GM19395 (cell line): ENCODE results near the gene CRTAP.
A peak's percentile ranks its signal among the peaks of the same experiment; 100 is the strongest.
"Not testable (repeated sequence)": the region's sequence is repeated elsewhere in the genome, so short reads cannot be mapped to it uniquely, and the experiment has no call there.

Source experiments
- ATAC-seq: cut with Tn5 transposase; IDR thresholded peaks from one replicate; pipeline ENCODE4 v1.9.1; 2021; ENCODE audit warnings: mild to moderate bottlenecking, moderate library complexity; ENCODE audit not compliant: unreplicated experiment

Gene CRTAP

DNA sequence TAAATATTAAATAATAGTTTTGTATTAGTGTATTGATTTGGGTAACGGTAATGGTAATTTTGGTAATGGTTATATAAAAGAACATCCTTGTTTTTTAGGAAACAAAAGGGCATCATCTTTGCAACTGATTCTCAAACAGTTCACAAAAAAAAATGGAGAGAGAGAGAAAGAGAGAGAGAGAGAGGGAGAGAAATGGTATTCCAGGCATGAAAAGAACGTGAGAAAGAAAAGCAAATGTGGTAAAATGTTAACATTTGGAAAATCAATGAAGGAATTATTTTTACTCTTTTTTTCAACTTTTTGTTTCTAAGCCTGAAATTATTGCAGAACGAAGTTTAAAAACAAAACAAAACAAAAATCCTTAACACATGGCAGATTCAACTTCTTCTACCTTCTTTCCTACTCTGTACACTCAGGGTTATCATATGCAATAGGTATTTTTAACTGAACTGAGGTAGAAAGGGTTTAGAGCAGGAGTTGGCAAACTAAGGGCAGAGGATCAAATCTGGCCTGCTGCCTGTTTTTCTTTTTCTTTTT is 14.6 kb upstream of the CRTAP start:
- no peak for ATAC-seq

DNA sequence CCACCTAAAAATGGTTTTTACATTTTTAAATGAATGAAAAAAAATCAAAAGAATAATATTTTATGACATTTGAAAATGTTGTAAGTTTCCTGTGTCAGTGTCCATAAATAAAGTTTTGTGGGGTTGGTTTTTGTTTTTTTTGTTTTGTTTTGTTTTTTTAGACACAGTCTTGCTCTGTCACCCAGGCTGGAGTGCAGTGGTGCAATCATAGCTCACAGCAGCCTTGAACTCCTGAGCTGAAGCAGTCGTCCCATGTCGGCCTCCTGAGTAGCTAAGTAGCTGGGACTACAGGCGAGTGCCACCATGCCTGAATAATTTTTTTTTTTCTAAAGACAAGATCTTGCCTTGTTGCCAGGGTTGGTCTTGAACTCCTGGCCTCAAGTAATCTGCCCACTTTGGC is 14.1 kb upstream of the CRTAP start:
- ATAC-seq = no peak

DNA sequence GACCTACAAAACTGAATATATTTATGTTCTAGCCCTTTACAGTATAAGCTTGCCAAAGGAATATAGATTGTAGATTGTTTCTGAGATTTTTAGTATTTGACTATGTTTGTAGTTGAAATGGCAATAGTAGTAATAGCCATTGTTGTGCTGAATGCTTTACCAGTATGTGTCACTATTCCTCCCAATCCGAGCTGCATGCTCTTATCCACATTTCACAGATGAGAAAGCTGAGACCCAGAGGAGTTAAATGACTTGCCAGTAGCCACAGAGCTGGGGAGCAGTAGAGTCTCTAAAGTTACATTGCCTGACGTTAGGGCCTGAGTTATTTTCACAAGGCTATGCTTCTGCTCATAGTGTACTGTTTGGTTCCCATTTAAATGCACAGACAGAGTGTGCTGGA is 13.6 kb upstream of the CRTAP start:
- no peak for ATAC-seq

DNA sequence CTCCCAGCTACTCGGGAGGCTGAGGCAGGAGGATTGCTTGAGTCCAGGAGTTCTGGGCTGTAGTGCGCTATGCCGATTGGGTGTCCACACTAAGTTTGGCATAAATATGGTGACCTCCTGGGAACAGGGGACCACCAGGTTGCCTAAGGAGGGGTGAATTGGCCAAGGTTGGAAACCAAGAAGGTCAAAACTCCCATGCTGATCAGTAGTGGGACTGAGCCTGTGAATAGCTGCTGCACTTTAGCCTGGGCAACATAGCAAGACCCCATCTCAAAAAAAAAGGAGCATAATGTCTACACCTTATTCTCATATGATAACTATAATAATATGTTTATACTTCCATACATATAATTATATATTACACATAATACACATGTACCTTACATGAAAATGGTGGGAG is 10.8 kb upstream of the CRTAP start:
- no peak for ATAC-seq

DNA sequence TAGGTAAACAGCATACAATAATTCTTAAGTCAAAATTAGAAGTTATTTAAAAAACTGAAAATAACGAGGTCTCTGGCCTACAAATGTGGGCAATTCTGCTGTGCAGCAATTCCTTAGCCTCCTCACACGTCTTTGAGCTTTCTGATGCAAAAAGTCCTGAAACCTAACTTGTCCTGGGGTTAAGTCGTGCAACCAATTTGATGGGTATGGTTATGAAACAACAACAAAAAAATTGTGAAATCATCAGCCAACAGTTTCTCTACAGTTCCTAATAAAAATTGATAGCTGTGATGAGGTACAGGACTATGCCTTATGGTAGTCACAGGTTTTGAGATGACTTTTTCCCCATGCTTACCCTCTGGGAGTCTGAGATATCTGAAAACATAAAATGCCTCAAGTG is 10.3 kb upstream of the CRTAP start:
- ATAC-seq = no peak

DNA sequence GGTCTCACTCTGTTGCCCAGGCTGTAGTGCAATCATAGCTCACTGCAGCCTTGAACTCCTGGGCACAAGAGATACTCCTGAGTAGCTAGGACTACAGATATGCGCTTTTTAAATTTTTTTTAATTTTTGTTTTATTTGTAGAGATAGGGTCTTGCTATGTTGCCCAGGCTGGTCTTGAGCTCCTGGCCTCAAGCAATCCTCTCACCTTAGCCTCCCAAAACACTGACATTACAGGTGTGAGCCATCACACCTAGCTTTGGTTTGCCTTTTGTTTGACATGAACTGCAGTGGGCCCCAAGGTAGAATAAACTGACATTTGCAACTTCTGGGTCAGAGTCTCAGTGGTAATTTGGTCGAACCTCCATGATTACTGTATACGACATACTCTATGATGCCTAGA is 9.0 kb upstream of the CRTAP start:
- no peak for ATAC-seq

DNA sequence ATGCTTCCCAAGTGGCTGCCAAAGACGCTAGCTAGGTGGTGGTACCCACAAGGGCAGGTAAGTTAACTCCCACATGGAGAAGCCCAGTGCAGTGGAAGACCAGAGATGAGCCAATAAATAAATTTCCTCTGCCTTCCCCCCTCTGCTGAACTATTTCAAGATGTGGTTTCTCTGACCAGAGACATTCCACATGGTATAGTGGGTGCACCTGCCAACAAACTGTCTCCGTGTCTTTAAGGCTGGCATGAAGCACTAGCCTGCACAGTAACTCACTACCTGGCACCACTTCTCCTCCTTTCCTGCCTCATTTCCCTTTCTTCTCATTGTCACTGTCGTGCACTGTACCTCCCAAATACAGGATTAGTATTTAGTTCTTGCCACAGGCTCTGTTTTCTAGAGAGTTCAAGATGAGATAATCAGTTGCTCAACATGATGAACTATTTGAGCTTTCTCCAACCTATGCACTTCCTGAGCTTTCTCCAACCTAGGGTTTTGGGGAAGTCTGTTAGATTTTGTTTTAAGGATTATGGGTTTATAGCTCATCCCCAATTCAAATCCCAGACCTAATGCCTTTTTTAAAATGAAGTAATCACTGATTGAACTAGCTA is 8.4 kb upstream of the CRTAP start:
- no peak for ATAC-seq

DNA sequence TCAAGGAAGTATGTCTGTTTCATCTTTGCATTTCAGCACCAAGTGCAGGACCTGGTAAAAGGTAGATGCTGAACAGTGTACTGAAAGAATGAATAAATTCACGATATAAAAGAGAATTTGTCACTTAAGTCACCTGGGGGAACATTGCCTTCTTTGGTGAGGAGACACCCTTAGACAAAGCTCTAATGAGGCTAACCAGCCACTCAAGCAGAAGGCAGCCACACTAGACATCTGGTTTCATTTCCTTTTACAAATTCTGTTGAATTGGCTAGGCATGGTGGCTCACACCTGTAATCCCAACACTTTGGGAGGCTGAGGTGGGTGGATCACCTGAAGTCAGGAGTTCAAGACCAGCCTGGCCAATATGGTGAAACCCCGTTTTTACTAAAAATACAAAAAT is 7.0 kb upstream of the CRTAP start:
- ATAC-seq = not testable (repeated sequence)

DNA sequence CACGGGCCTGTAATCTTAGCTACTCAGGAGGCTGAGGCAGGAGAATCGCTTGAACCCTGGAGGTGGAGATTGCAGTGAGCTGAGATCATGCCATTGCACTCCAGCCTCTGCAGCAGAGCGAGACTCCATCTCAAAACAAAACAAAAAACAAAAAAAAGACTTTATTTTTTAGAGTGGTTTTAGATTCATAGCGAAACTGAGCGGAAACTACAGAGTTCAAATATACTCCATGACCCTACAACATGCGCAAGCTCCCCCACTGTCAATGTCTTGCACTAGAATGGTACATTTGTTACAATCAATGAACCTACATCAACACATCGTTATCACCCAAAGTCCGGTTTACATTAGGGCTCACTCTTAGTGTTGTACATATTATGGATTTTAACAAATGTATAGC is 2.2 kb upstream of the CRTAP start:
- ATAC-seq = peak; percentile 53

DNA sequence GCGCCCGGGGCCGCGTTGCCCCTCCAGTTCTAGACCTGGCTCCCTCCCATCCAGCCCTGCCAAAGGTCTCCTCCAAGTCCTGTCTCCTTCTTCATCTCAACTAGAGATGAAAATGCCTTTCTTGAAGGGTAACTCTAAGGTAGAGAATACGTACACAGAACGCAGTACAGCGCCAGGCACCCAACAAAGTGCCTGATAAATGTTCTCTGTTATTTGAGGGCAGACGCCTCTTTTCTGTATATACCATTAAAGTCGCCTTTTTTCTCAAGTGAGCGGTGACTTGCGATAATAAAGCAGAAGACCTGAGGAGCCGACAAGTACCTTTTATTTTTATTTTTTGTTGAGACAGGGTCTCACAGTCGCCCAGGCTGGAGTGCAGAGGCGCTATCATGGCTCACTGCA is 809 bp downstream of the CRTAP start:
- no peak for ATAC-seq

DNA sequence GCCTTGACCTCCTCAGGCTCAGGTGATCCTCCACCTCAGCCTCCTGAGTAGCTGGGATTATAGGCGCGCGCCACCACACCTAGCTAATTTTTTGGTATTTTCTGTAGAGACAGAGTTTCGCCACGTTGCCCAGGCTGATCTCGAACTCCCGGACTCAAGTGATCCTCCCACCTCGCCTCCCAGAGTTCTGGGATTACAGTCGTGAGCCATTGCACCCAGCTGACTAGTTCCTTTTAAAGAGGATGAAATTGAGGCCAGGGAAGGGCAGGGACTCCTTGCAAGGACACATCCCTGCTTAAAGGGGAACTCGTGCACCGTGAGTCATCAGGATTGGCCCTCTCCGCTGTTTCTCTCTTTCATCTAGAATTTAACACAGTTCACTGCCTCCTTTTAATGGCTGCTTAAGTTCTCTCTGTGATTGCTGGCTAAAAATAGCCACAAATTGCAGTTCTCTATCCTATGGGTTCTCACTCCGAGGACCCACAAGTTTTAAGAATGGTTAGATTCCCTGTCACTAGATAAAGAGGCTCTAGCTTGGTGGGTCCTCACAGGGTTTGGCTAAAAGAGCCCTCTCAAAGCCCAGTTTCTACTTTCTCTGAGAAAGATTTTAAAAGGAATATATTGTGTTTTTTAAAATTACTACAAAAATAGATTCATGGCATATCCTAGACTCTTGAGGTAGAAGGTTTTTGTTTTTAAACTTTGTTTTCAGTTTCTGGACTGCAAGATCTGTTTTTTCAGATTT is 1.4 kb downstream of the CRTAP start:
- ATAC-seq = no peak

DNA sequence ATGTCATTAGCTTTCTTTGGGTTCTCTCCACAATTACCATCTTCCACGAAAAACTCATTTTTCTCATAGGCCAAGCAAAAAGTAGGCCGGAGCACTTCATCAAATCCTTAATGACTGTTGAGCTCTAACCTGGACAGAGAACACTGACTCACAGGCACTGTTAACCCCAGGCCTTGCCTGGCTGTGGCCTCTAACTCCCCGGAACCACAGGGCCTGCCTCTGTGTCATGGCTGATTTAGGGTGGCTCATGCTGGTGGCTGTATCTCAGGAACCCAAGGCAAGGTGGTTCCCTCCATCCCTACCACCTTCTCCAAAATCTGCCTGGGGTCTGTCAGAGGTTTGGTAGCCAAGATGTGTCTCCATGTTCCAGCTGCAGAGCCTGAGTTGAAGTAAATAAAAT is 3.6 kb downstream of the CRTAP start:
- ATAC-seq = no peak

DNA sequence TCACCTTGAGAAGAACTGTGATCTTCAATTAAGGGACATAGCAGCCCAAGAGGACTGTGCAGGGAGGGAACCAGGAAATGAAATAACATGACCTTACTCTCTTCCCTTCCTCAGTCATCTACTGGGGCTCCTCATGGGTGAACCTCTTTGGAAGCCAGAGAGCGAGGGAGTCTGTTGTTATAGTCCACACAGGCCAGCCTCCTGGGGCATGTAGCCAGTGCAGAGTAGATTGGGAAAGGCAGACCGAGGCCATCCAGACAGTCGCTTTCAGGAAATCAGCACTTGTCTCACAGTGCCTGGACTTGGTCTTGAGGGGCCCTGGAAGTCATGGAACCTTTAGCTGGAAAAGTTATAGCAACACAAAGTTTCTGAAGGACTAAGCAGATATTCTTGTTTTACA is 6.1 kb downstream of the CRTAP start:
- no peak for ATAC-seq

DNA sequence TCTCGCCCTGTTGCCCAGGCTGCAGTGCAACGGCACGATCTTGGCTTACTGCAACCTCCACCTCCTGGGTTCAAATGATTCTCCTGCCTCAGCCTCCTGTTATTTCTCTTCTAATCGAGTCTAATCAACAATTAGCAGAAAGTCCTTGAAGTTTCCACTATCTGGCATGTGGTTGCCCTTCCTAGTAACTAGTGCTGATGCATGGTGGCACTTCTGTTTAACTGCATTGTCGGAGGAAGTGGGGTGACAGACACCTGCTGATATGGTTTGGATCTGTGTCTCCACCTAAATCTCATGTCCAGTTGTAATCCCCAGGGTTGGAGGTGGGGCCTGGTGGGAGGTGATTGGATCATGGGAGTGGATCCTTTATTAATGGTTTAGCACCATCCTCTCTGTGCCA is 9.2 kb downstream of the CRTAP start:
- ATAC-seq = no peak

DNA sequence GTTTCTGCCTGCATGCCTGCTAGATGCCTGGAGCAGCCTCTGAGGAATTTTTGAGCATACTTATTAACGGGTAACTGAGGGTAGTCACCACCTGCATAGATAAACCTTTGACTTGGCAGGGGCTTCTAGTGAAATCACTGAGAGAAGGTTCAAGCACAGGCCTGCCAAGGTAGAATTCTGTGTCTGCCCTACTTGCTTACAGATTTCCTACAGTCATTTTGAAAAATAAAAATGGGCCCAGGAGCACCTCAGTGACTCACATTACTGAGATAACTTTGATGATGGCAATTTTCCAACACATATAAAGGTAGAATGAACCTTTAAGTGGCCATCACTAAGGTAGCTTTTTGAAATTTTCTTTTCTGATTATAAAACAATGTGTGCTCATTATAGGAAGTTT is 10.8 kb downstream of the CRTAP start:
- no peak for ATAC-seq

DNA sequence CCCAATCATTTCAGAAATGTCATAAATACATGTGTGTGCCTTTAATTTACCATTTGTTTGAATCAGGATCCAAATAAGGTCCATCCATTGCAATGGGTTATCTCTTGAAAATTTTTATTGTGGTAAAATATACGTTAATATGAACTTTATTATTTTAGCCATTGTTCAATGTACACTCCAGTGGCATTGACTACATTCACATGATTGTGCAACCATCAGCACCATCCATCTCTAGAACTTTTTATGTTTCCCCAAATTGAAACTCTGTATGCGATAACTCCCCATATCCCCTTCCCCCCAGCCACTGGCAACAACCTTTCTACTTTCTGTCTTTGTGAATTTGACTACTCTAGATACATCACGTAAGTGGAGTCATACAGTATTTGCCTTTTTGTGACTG is 12.0 kb downstream of the CRTAP start:
- no peak for ATAC-seq

DNA sequence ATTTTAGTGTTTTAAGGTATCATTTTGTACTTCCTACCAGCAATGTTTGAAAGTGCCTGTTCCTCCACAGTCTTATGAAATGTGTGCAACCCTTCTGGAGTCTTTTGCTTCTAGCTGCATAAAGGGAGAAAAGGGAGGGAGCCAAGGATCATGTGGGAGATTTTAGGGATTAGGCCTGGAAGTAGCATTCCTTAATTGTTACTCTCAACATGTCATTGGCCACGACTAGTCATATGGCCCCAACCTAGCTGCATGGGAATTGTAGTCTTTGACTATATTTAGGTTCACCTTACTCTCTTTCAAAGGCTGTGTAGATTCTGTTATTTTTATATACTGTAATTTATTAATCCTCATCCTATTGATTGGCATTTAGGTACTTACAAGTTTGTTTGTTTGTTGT is 14.9 kb downstream of the CRTAP start:
- no peak for ATAC-seq

DNA sequence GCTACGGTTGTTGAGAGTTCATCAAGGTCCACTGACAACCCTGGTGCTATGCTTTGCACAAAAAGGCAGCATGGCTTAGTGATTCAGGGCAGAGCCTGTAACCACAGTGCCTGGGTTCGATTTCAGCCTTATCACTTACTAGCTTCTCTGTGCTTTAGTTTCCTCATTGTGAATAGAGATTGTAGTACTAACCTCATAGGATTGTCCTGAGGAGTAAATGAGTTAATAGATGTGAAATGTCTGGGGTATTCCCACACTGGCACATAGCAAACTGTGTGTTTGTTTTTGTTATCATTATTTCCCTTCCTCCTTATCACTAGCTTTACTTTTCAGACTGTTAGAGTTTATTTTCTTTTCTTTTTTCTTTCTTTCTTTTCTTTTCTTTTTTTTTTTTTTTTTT is 16.3 kb downstream of the CRTAP start:
- ATAC-seq = no peak

DNA sequence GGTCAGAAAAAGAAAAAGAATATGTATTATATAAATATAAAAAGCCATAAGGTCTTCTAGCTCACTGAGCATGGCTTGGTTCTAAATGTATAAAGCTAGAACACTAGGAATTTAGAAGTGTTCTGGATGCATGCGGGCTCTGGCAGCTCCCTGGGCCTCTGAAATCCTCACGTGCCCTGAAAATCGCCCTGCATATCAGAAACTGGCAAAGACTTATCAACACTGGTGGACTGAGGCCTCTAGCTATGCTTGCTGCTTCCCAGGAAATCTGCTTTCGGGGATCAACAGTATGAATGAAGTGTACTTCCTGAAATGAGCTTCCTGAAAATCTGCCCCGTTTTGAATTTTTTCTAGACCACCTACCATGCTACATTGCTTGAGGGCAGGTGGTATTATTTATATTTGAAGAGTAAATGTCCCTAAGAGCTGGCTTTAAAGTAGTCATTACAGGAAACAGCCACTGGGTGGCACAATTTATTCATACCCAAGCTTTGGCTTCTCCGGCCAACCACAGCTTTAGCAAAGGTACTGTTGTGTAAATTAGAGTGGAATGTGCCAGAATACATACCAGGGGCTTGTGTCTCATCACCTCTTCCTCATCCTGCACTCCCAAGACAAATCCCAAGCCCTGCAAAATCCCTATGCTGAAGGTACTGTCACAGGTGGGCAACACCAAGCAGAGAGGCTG is 17.7 kb downstream of the CRTAP start:
- ATAC-seq = peak; percentile 88

DNA sequence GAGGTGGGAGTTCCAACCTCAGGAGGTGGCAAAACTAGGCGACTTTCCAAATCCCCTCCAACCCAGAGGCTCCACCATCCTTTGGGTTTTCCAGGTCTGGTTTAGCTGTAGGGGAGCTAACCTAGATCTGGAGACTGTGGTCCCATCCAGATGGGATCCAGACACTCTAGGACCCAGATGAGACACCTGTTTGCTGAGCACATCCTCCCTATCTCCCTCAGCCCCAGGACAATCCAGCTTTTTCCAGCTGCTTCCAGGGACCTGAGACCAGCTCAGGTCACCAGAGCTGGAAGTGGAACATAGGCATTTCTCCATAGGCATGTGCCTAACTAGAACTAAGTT is 18.2 kb downstream of the CRTAP start:
- ATAC-seq = no peak

DNA sequence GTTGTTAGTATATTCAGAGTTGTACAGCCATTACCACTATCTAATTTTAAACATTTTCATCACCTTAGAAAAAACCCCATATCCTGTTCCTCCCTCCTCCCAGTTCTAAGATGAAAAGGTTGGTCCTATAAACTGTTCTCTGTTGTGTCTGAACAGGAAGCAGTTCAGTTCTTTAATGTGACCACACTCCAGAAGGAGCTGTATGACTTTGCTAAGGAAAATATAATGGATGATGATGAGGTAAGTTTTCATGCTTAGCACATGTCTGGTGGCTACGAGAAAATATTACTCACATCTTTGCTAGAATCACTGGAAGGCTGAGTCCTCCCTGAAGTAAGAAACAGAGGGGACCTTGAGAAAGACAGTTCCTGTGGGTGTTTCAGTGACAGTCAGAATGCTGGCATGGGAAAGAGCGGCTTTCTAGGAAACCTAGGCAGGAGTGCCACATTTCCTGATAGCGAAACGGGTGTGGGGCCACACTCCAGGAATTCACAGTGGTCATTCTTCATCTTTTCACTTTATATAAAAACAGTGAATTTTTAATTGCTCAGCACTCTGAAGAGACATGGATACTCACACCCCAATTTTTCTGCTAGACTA is 20.3 kb downstream of the CRTAP start:
- no peak for ATAC-seq

DNA sequence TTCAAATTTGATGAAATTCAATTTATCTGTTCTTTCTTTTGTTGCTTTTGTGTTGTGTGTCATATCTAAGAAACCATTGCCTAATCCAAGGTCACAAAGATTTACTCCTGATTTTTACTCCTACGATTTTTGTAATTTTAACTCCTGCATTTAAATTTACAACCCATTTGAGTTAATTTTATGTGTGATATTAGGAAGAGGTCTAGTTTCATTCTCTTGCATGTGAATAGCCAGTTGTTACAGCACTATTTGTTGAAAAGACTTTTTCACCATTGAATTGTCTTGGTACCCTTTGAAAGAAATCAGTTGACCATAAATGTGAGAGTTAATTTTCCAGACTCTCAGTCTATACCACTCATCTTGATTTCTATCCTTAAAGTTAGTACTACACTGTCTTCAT is 23.9 kb downstream of the CRTAP start:
- no peak for ATAC-seq
